GM19452 (cell line): ENCODE measurements around the gene TBCE.
"Not testable (repeated sequence)": the region's sequence is repeated elsewhere in the genome, so short reads cannot be mapped to it uniquely, and the experiment has no call there.

Experiments used
- ATAC-seq: cut with Tn5 transposase; IDR thresholded peaks from one replicate; pipeline ENCODE4 v1.9.1; 2021; ENCODE audit not compliant: unreplicated experiment

The TBCE gene

DNA sequence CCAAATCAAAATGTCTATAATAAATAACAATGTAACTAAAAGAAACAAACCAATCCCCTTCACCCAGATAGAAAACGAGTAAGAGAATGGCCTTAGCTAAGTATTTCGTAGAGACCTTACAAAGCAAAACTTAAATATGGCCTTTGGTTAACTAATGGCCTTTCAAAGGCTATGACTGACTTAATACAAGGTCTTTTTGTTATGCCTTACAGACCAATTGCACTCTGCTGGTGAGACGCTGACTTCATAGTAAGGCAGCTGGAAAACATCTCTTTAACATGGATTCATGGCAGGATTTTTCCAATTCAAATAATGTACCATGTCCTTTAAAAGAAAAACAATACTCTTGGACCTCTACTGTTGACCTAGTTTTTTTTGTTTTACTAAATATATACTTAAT lies 15.8 kb upstream of the TBCE start:
- ATAC-seq: no peak

DNA sequence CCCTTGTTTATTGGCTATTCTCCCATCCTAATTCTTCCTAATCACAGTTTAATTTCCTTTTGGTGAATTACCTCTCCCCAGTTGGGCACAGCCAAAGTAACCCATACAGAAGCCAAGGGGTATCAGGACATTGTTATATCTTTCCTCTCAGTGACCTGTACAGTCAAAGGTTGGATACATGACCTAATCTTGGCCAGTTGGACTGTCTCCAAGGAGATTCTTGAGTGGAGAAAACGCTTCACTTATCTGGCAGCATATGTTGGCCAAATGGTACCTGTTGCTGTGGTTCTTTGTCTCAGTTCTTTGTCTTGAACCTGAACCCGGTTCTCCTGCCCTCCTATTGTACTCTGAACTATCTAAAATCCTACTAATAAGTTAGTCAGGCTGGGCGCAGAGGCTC lies 15.3 kb upstream of the TBCE start:
- ATAC-seq: no peak

DNA sequence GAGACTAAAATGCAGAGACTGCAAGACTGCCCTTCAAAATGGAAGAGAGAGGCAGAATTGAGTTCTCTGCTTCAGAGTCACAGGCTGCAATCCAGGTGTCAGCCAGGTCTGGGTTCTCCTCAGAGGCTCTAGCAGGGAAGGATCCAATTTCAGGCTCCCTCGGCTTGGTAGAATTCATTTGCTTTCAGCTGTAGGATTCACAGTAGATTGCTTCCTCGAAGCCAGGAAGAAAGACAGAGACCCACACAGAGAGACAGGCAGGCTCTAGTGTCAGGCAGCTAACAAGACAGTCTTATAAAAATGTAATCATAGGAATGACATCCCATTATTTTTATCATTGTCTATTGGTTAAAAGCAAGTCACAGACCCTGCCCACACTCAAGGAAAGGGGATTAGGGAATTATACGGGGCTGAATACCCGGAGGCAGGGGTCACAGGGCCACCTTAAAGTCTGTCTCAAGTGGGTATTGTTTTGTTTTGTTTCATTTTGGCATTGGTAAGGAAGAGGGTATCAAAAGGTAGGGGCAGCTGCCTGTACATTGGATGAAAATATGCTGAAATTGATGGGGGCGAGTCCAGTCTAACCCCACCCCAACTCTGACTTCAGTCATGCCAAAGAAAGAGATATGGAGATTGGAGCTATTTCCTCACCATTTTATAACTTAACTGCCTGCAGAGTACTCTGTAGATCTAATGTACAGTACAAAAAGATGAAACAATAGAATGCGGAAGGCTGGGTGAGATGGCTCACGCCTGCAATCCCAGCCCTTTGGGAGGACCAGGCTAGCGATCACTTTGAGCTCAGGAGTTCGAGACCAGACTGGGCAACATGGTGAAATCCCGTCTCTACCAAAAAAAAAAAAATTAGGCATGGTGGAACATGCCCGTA lies 9.5 kb upstream of the TBCE start:
- ATAC-seq: no peak

DNA sequence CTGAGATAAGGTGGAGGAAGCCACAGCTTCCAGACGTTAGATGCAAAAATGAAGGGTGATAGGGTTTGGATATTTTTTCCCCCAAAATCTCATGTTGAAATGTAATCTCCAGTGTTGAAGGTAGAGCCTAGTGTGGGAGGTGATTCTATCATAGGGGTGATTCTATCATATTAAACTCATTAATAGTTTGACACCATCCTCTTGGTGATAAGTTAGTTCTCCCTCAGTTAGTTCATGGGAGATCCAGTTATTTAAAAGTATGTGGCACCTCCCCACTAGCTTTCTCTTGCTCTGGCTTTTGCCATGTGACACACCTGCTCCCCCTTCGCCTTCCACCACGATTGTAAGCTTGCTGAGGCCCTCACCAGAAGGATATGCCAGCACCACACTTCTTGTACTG lies 8.3 kb upstream of the TBCE start:
- no peak for ATAC-seq

DNA sequence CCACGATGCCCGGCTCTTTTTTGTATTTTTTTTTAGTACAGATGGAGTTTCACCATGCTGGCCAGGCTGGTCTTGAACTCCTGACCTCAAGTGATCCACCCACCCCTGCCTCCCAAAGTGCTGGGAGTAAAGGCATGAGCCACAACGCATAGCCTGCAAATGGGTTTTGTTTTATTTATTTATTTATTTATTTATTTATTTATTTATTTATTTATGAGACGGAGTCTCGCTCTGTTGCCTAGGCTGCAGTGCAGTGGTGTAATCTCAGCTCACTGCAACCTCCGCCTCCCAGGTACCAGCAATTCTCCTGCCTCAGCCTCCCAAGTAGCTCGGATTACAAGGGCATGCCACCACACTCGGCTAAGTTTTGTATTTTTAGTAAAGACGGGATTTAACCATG lies 3.0 kb upstream of the TBCE start:
- ATAC-seq: not testable (repeated sequence)

DNA sequence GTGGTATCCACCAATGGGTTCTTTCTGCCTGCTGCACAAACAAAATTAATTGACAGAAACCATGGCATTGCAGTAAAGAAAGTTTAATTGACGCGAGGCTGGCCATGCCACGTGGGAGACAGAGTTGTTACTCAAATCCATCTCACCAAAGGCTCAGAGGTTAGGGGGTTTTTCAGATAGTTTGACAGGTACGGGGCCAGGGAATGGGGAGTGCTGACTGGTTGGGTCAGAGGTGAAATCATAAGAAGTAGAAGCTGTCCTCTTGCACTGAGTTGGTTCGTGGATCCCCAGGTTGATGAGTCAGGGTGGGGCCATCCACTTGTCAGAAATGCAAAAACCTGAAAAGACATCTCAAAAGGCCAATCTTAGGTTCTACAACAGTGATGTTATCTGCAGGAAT lies 941 bp upstream of the TBCE start:
- ATAC-seq: no peak

DNA sequence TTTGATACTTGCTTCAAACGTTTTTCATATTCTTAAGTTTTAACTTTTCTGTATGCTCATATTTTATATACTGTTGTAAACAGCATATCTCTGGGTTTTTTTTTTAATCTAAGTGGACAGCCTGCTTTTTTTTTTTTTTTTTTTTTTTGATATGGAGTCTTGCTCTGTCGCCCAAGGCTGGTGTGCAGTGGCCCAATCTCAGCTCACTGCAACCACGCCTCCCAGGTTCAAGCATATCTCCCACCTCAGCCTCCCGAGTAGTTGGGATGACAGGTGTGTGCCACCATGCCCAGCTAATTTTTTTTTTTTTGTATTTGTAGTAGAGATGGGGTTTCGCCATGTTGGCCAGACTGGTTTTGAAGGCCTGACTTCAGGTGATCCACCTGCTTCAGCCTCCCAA lies 1.2 kb downstream of the TBCE start:
- ATAC-seq: no peak

DNA sequence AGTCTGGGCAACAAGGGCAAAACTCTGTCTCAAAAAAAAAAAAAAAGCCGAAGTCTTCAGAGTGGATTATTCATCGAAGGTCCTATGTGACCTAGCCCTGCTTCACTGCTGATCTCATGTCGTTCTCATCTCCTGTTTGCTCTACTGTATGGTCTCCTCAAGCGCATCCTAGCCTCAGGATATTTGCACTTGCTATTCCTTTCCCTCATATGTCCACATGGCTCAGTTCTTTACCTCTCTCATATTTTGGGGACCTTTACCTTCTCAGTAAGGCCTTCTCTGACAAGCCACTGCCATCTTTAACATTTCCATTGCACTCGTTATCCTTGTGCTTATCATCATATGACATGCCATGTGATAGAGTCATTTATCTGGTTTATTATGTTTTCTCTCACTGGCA lies 2.6 kb downstream of the TBCE start:
- no peak for ATAC-seq

DNA sequence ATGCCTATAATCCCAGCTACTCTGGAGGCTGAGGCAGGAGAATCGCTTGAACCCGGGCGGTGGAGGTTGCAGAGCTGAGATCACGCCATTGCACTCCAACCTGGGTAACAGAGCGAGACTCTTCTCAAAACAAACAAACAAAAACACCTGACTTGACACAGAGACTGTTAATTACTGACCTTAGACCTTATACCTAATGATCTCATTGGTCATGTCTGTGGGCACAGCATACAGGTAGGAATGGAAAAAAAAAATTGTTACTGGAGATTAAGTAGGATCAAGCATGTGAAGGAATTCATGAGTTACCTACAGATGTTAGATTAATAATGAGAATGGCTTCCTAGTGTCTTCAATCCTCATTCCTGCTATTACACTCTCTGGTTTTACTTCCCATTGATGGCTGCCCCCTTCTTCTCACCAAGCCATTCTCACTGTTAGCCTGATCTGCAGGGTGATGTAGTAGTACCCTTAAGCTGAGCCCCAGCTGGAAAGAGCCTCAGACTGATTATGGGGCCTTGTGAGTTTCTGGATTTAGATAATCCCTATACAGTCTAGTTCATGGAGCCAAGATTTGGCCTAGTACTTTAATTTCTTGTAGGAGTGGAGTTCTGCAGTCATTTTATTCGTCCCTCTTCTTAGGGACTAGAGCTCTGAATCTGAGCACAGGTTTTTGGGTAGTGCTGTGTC lies 8.8 kb downstream of the TBCE start:
- ATAC-seq: no peak

DNA sequence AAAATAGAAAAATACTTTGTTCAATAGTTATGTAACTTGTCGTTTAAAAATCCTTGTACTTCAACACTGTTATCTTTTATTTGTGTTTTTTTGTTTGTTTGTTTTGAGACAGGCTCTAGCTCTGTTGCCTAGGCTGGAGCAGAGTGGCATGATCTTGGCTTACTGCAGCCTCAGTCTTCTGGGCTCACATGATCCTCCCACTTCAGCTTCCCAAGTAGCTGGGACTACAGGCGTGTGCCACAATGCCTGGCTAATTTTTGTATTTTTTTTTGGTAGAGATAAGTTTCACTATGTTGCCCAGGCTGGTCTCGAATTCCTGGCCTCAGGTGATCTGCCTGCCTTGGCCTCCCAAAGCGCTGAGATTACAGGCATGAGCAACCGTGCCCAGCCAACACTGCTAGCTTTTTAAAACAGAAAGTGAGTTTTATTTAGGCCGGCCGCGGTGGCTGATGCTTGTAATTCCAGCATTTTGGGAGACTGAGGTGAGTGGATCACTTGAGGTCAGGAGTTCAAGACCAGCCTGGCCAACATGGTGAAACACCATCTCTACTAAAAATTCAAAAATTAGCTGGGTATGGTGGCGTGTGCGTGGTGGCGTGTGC lies 11.0 kb downstream of the TBCE start:
- ATAC-seq: not testable (repeated sequence)

DNA sequence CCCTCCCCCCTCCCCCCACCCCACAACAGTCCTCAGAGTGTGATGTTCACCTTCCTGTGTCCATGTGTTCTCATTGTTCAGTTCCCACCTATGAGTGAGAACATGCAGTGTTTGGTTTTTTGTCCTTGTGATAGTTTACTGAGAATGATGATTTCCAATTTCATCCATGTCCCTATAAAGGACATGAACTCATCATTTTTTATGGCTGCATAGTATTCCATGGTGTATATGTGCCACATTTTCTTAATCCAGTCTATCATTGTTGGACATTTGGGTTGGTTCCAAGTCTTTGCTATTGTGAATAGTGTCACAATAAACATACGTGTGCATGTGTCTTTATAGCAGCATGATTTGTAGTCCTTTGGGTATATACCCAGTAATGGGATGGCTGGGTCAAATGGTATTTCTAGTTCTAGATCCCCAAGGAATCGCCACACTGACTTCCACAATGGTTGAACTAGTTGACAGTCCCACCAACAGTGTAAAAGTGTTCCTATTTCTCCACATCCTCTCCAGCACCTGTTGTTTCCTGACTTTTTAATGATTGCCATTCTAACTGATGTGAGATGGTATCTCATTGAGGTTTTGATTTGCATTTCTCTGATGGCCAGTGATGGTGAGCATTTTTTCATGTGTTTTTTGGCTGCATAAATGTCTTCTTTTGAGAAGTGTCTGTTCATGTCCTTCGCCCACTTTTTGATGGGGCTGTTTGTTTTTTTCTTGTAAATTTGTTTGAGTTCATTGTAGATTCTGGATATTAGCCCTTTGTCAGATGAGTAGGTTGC lies 14.9 kb downstream of the TBCE start:
- ATAC-seq: not testable (repeated sequence)

DNA sequence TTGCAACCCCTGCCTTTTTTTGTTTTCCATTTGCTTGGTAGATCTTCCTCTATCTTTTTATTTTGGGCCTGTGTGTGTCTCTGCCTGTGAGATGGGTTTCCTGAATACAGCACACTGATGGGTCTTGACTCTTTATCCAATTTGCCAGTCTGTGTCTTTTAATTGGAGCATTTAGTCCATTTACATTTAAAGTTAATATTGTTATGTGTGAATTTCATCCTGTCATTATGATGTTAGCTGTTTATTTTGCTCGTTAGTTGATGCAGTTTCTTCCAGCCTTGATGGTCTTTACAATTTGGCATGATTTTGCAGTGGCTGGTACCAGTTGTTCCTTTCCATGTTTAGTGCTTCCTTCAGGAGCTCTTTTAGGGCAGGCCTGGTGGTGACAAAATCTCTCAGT lies 18.4 kb downstream of the TBCE start:
- not testable (repeated sequence) for ATAC-seq

DNA sequence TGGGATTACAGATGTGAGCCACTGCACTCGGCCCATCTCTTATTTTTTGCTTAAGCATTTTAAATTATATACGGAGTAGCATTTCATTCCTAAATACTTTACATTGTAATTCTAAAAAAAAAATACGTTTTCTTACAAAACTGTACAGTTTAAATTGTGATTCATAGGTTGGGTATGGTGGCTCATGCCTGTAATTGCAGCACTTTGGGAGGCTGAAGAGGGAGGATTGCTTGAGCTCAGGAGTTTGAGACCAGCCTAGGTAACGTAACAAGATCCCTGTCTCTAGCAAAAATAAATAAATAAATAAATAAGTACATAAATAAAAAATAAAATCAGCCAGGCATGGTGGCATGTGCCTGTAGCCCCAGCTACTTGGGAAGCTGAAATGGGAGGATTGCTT lies 24.6 kb downstream of the TBCE start:
- ATAC-seq: no peak

DNA sequence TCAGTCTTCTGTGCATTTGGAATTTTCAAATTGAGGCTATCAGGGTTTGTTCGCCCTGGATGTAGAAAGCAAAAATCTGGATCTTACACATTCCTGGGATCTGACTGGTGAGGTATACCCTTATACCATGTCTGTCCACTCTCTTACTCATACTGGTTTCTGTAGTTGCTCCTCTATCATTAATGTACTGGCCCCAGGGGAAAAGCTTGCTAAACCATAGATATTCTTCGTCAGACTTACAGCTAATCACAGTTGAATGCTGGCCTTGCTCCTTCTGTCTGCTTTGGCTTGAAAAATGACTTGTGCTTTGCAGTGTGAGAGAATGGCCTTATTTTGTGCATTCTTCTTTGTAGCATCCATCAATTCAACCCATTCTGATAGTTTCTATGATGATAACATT lies 30.5 kb downstream of the TBCE start:
- no peak for ATAC-seq

DNA sequence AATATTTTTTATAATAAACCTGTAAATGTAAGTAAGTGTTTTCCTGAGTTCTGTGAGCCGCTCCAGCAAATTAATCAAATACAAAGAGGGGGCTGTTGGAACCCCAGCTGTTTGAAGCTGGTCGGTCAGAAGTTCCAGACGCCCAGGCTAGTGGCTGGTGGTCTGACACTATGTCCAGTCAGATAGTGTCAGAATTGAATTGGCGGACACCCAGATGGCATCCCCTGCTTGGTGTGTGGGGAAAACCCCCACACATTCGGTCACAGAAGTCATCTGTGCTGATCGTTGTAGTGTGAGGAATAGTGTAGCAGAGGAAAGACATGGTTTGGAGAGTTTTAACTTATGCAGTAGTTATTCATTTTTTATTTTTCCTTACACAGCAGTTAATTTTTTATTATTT lies 32.4 kb downstream of the TBCE start:
- no peak for ATAC-seq

DNA sequence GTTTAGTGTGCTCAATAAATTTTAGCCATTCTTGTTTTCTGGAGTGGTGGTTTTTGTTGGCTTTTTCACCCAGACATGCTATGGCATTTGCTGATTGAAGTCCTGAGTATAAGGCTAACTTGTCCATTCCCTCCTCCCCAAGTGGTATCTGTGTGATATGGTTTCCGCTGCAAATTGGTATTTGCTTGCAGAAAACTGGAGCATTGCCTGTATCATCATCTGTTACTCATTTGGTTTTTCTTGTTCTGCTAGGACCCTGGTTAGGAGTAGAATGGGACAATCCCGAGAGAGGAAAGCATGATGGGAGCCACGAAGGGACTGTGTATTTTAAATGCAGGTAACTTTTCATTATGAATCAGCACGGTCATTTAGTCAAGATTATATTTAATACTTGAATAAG lies 34.0 kb downstream of the TBCE start:
- ATAC-seq: no peak

DNA sequence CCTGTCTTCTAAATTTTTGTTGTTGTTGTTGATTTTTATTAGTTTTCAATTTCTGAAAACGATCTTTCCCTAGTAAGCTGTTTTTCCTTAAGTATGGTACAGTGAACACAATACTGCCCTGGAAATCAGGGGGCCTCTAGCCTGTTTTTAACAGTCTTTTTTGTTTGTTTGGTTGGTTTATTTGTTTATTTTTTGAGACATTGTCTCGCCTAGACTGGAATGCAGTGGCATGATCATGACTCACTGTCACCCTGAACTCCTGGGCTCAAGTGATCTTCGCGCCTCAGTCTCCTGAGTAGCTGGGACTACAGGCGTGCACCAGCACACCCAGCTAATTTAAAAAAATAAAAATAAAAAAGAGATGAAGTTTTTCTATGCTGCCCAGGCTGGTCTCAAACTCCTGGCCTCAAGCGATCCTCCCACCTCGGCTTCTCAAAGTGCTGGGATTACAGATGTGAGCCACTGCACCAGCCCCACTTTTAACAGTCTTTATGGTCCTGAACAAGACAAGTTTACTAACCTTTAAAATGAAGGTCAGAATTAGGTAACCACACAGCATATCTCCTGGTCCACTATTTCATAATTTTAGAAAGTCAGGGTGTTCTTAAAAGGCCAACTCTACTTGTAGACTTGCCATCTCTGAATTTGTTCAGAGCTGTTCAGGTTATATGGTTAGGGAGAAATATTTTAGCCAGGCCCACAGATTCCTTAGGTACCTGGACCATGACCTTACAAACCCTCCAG lies 35.4 kb downstream of the TBCE start:
- no peak for ATAC-seq

DNA sequence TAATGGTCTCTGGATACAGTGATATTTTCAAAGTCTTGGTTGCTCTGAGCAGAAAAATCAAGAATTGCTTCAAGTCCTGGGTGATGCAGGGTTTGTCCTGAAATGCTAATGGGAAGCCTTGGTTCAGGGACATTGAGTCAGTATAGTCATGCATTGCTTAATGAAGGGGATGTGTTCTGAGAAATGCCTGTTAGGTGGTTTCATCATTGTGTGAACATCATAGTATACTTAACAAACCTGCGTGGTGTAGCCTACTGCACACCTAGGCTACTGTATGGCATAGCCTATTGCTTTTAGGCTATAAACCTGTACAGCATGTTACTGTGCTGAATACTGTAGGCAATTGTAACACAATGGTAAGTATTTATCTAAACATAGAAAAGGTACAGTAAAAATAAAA lies 36.4 kb downstream of the TBCE start:
- no peak for ATAC-seq

DNA sequence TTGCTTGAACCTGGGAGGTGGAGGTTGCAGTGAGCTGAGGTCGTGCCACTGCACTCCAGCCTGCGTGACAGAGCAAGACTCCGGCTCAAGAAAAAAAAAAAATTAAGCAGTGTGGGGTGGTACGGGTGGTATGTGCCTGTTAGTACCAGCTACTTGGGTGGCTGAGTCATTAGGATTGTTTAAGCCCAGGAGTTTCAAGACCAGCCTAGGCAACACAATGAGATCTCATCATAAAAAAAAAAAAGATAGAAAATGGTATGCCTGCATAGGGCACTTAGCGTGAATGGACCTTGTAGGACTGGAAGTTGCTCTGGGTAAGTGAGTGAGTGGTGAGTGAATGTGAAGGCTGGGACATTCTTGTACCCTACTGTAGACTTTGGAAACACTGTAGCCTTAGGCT lies 37.0 kb downstream of the TBCE start:
- no peak for ATAC-seq

DNA sequence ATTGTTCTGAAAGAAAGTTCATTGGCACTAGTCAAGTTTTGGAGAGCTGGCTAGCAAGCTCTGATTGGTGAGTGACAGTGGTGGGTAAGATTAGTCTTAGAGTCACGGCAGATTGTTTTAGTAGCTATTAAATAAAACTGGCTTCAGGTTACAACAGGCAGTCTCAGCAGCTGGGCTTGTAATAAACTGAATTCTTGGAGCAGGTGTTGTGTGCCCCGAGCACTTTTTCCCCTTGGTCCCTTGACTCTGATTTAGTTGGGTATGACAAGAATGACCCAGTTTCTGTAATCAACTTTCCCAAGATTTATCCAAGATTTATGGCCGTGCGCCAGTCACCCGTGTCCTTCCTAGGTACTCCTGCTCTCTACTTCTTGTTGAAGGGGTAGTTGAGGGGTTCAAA lies 40.2 kb downstream of the TBCE start:
- no peak for ATAC-seq

DNA sequence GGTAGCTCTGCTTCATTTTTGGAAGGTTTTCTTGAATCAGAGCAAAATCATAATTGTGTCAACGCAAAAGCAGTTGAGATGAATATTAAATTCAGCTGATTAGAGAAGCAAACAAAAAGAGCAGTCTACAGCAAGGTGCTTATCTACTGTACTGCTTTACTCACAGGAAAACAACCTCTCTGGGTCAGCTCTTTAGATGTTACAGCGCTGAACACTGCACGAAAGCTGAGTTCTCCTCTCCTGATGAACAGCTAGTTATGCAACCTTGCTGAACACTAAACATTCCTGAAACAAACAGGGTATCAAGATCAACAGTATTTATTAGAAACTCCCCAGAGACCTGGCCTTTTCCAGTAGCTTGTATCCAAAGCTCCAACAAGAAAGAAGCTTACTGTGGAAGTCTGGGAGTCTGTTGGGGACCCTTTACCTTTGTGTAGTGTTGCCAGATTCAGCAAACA lies 41.3 kb downstream of the TBCE start:
- no peak for ATAC-seq
